HFFc6 (cell line): ENCODE measurements around the gene PLEKHM2. TPM values are rescaled to one million over a fixed set of nuclear protein-coding genes. Genes with fewer than 3 reads are reported as not detected.

ENCODE experiments used
- DNase-seq: peaks from one replicate; pipeline ENCODE4 v3.0.0-alpha.2; 2018
- H3K27ac Mint-ChIP-seq: 2 replicates; pipeline ENCODE4 v1.8.0; 2020; ENCODE audit warnings: mild to moderate bottlenecking, mixed read lengths
- H3K27me3 Mint-ChIP-seq: 2 replicates; pipeline ENCODE4 v1.8.0; 2021; ENCODE audit warnings: mild to moderate bottlenecking, moderate library complexity, mixed read lengths; ENCODE audit not compliant: insufficient read depth
- H3K36me3 Mint-ChIP-seq: 2 replicates; pipeline ENCODE4 v1.8.0; 2021; ENCODE audit warnings: low read depth, mixed read lengths
- H3K4me1 Mint-ChIP-seq: 2 replicates; pipeline ENCODE4 v1.8.0; 2020; ENCODE audit warnings: low read depth, mixed read lengths
- H3K4me3 Mint-ChIP-seq: 2 replicates; pipeline ENCODE4 v1.8.0; 2020; ENCODE audit warnings: mild to moderate bottlenecking, moderate library complexity, mixed read lengths
- H3K9me3 Mint-ChIP-seq: 2 replicates; pipeline ENCODE4 v1.8.0; 2020; ENCODE audit warnings: mild to moderate bottlenecking, mixed read lengths
- CTCF ChIP-seq: fragments of 200-600 bp; sonication (generic); IDR thresholded peaks from 2 replicates; pipeline ENCODE4 v1.5.0; 2021; ENCODE audit warnings: antibody characterized with exemption, mild to moderate bottlenecking
- total RNA-seq, 6 experiments: library from RNA; stranded (reverse); fragmentation: NEBNext Ultra II Directional; extraction: Animal tissue kit (Norgen Biotek cat#: 25700); gene quantifications; 2 replicates in 1 of 6; 3 replicates in 5 of 6; pipeline ENCODE4 v1.2.3, GENCODE V29; 2021

Gene PLEKHM2
- total RNA-seq, 6 experiments from 2014 or later, result 61.5 to 70.5 (median 66.0) TPM

GRCh38 chr1:15727866-15728534 lies 43.9 kb downstream of the PLEKHM2 start:
- Mint-ChIP-seq H3K36me3 (peaks cover 16% of the 10 kb centered on the region; the same call in 1 of the 2 replicates), H3K4me3 (no peak overlapping the region), H3K4me1 (peaks cover 7% of the 10 kb centered on the region), H3K9me3 (no peaks in the 10 kb centered on the region), H3K27ac (no peak overlapping the region), H3K27me3 (peaks cover 2% of the 10 kb centered on the region; the same call in 1 of the 2 replicates)
- no peak for TF ChIP-seq CTCF
- no peak for DNase-seq

GRCh38 chr1:15728937-15729657 lies 45.0 kb downstream of the PLEKHM2 start:
- H3K27me3 Mint-ChIP-seq, result peaks cover 2% of the 10 kb centered on the region; the same call in 1 of the 2 replicates
- DNase-seq, result no peak
- H3K27ac Mint-ChIP-seq, result no peak overlapping the region
- TF ChIP-seq CTCF, result no peak
- H3K36me3 Mint-ChIP-seq, result peaks cover 16% of the 10 kb centered on the region; the same call in 1 of the 2 replicates
- peaks cover 7% of the 10 kb centered on the region for H3K4me1 Mint-ChIP-seq
- no peak overlapping the region for H3K4me3 Mint-ChIP-seq
- H3K9me3 Mint-ChIP-seq, result no peaks in the 10 kb centered on the region

GRCh38 chr1:15730423-15730822 lies 46.3 kb downstream of the PLEKHM2 start:
- no peak for TF ChIP-seq CTCF
- Mint-ChIP-seq H3K27me3 (peaks cover 2% of the 10 kb centered on the region; the same call in 1 of the 2 replicates), H3K27ac (no peak overlapping the region), H3K4me1 (peaks cover 7% of the 10 kb centered on the region), H3K4me3 (no peak overlapping the region), H3K9me3 (no peaks in the 10 kb centered on the region), H3K36me3 (peaks cover 12% of the 10 kb centered on the region; the same call in 1 of the 2 replicates)
- DNase-seq, result no peak

- H3K36me3 Mint-ChIP-seq, result peaks cover 12% of the 10 kb centered on the region; the same call in 1 of the 2 replicates
- no peak overlapping the region for H3K27ac Mint-ChIP-seq
- no peaks in the 10 kb centered on the region for H3K9me3 Mint-ChIP-seq
- peaks cover 5% of the 10 kb centered on the region for H3K4me1 Mint-ChIP-seq
- no peak for DNase-seq
- TF ChIP-seq CTCF, result no peak
- H3K4me3 Mint-ChIP-seq, result no peak overlapping the region
- H3K27me3 Mint-ChIP-seq, result peaks cover 2% of the 10 kb centered on the region; the same call in 1 of the 2 replicates
Observed at GRCh38 chr1:15730936-15731335, 46.8 kb downstream of the PLEKHM2 start.

GRCh38 chr1:15731735-15732685 lies 47.9 kb downstream of the PLEKHM2 start:
- no peaks in the 10 kb centered on the region for H3K9me3 Mint-ChIP-seq
- no peak for DNase-seq
- no peak overlapping the region for H3K4me3 Mint-ChIP-seq
- peaks cover 8% of the 10 kb centered on the region; the same call in 1 of the 2 replicates for H3K36me3 Mint-ChIP-seq
- no peak overlapping the region for H3K27ac Mint-ChIP-seq
- TF ChIP-seq CTCF, result peak; percentile 13; the same call in 1 of the 2 replicates
- H3K27me3 Mint-ChIP-seq, result peaks cover 1% of the 10 kb centered on the region
- H3K4me1 Mint-ChIP-seq, result no peaks in the 10 kb centered on the region
